CD4-positive, alpha-beta T cell treated with Interleukin-10 for 1 hour (primary cell): ENCODE results near the gene RHBDD3.
A peak's percentile ranks its signal among the peaks of the same experiment; 100 is the strongest.
"Not testable (repeated sequence)": the region's sequence is repeated elsewhere in the genome, so short reads cannot be mapped to it uniquely, and the experiment has no call there.

Source experiments
- DNase-seq: peaks from one replicate; pipeline ENCODE4 v3.0.0-alpha.2; 2020

RHBDD3 gene

DNA sequence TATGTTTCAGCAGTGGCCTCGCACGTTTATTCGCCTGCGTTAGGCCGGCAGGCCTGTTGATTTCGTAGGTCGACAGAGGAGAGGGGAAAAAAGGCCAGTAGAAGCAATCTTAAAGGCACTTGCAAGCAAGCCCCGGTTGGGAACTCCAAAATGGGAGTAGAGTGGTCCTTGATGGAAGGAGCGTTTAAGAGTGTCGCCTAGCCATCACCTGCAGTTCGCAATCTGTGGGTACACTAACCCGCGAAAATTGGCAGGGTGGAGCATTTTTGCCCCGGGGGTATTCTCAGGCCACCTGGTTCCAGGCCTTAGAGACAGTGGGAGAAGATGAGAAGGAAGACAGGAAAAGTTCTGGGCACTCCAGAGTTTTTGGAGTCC lies 1.4 kb upstream of the RHBDD3 start:
- DNase-seq: no peak

- peak; percentile 42 for DNase-seq
Measured at GRCh38 chr22:29268511-29269229, 889 bp upstream of the RHBDD3 start.

DNA sequence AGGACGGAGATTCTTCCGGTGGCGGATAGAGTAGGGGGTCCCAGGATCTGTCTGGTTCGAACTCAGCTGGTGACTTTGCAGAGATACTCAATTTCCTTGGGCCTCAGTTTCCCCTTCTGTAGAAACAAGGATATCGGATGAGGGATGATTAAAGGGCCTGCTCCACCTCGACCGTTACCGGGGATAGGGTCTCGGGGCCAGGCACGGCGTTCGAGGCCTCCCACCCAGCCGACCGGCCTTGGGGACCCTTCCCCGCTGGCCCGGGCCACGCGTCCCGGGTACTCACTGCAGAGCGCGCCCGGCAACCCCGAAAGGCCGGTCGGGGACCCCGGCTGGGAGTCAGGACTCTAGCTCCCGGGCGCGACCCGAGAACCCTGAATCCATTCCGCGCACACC lies 321 bp downstream of the RHBDD3 start:
- DNase-seq: no peak

GRCh38 chr22:29266564-29267461 lies 968 bp downstream of the RHBDD3 start:
- DNase-seq: no peak

GRCh38 chr22:29265929-29266328 lies 1.9 kb downstream of the RHBDD3 start:
- no peak for DNase-seq

DNA sequence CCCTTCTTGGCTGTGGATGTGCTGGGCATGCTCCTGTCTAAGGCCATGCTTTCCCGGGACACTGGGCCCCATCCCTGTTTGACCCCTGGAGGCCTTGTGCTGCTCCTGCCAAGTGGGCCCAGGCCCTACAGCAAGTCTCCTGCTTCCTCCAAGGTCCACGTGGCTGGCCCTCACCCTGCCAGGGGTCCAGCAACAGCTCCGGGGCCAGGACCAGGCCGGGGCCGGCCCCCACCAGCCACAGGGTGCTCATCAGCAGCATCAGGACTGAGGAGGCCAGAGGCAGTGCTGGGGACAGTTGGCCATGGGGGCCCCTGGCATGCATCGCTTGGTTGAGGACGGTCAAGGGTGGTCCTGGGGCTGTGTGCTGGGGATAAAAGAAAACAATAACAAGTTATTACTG lies 2.5 kb downstream of the RHBDD3 start:
- no peak for DNase-seq

DNA sequence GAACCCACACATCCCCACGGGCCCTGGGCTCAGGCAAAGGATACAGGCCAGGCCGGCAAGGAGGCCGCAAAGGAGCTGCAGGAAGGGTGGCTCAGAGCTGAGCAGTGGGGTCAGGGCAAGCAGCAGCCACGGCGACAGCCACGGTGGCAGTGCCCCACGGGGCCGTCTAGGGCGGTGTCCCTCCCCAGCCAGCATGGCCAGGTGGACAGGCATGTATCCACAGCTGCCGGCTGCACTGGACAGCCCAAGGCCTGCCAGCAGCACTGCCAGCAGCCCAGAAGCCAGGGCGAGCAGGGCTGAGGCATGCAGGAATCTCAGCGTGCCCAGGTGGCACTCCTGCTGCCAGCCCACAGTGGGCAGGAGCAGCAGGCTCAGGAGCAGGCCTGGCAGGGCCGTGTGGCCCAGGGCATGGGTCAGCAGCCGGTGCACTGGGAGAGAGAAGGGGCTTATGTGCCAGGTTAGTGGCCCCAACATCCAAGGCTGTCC lies 3.9 kb downstream of the RHBDD3 start:
- no peak for DNase-seq

GRCh38 chr22:29260601-29261315 lies 7.0 kb downstream of the RHBDD3 start:
- DNase-seq: no peak

DNA sequence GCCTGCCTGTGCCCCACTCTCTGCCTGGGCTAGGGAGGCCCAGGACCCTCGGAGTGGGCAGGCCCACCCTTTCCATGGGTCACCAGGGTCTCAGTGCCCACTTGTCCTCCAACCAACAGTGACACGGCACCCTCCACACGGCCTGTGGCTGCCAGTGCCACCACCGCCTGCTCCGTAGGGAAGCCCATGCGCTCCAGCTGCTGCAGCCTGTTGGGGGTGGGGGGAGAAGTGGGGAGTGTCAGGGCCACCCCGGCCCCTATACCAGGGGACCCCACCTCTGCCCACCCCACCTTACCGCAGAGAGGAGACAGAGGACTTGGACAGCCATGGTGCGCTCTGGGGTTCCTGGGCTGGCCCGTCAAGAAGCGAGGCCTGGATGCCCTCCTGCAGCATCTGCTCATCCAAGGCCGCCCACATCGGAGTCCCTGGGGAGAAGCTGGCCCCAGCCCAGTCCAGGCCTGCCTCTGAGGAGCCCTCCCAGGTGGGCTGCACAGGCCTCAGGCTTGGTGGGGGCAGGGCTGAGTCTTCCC lies 7.7 kb downstream of the RHBDD3 start:
- DNase-seq: no peak

GRCh38 chr22:29259253-29259899 lies 8.4 kb downstream of the RHBDD3 start:
- no peak for DNase-seq

DNA sequence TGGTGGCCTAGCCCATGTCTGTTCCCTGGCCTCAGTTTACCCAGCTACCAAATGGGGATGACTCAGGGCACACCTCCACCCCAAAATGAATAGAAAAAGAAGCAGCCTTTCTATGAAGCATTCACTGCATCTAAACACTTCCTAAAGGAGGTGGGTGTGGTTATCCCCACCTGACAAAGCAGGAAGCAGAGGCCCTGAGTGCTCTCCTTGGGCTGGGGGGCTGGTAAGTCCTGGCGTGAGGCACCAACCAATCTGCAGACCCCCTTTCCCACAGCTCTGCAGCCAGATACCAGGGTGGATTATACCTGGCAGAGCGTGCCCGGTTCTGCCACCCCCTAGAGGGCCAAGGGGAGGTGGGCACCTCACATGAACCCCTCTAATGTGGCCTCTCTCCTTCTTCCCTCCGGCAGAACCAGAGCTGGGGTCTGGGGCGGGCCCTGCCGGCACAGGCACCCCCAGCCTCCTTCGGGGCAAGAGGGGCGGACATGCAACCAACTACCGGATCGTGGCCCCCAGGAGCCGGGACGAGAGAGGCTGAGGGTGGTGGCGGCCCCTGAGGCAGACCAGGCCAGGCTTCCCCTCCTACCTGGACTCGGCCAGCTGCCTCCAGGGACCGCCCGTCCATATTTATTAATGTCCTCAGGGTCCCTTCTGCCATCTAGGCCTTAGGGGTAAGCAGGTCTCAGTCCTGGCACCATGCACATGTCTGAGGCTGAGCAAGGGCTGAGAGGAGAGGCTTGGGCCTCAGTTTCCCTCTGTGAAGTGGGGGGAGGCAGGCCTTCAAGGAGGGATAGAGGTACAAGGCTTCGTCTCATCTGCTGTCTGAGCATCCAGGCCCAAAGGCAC lies 9.2 kb downstream of the RHBDD3 start:
- no peak for DNase-seq

GRCh38 chr22:29257751-29258181 lies 10.0 kb downstream of the RHBDD3 start:
- DNase-seq: no peak

DNA sequence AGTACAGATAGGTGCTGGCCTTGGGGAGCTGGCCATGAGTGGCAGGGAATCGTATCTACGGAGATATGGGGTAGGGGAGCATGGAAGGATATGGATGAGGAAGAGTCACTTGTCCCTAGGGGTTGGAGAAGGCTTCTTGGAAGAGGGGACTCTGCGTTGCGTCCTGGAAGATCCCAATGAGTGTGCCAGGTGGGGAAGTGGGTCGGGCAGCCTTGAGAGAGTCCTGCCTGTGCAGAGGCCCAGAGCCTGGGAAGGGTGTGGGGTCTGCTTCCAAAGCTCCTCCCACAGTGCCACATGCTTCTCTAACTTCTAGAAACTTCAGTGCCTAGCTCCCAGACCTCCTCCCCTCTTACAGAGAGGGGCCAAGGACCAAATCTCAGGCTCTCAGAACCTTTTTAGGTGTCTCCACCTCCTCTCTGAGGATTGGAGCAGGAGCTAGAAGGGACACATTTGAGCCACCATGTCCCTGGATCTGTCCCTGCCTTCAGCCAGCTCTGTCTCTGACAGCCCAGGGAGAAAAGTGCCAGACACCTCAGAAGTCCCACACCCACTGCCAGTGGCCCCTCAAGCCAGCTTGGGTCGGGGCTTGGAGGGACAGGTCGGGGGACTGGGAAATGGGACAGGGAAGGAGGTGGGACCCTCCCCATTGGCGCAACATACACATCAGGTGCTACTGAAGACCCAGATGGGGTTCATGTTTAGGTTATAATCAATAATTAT lies 11.0 kb downstream of the RHBDD3 start:
- DNase-seq: no peak

- DNase-seq: no peak
Measured at GRCh38 chr22:29255064-29255621, 12.6 kb downstream of the RHBDD3 start.

- DNase-seq: no peak
Measured at GRCh38 chr22:29254286-29254660, 13.5 kb downstream of the RHBDD3 start.

GRCh38 chr22:29253561-29254285 lies 14.1 kb downstream of the RHBDD3 start:
- DNase-seq: no peak

GRCh38 chr22:29251981-29252911 lies 15.5 kb downstream of the RHBDD3 start:
- DNase-seq: no peak

DNA sequence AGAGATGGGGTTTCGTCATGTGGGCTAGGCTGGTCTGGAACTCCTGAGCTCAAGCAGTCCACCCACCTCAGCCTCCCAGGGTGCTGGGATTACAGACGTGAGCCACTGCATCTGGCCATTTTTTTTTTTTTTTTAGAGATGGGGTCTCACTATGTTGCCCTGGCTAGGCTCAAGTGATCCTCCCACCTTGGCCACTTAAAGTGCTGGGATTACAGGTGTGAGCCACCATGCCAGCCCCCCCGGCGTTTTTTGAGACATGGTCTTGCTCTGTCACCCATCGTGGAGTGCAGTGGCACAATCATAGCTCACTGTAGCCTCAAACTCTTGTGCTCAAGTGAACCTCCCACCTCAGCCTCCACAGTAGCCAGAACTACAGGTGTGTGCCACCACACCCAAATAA lies 16.5 kb downstream of the RHBDD3 start:
- DNase-seq: no peak

- DNase-seq: not testable (repeated sequence)
Measured at GRCh38 chr22:29247891-29248290, 19.9 kb downstream of the RHBDD3 start.
